ENCODE data around the gene FAM222B.

FAM222B gene

GRCh38 chr17:28842282-28843012 is at the start of gene FAM222B:
TSS of gene FAM222B (minus strand) at chr17:28842790. CDS start at chr17:28766667, 76,123 bp downstream.
- Mint-ChIP-seq H3K27me3 (no peaks in the 10 kb centered on the region), H3K9me3 (no peaks in the 10 kb centered on the region), H3K36me3 (no peaks in the 10 kb centered on the region), H3K4me1 (peaks cover 23% of the 10 kb centered on the region), H3K27ac (peak within 1 kb of the TSS; percentile 95), H3K4me3 (peak within 1 kb of the TSS; percentile 99)

- Mint-ChIP-seq H3K27ac (peak overlapping the region; percentile 93), H3K9me3 (no peaks in the 10 kb centered on the region), H3K27me3 (no peaks in the 10 kb centered on the region), H3K4me1 (peaks cover 67% of the 10 kb centered on the region), H3K4me3 (peak overlapping the region; percentile 53), H3K36me3 (peaks cover 11% of the 10 kb centered on the region)
Observed at GRCh38 chr17:28892024-28892423, 49.4 kb upstream of the FAM222B start.

- Mint-ChIP-seq H3K27me3 (no peaks in the 10 kb centered on the region), H3K4me3 (no peak overlapping the region), H3K4me1 (peaks cover 64% of the 10 kb centered on the region), H3K9me3 (no peaks in the 10 kb centered on the region), H3K27ac (peak overlapping the region; percentile 93), H3K36me3 (peaks cover 11% of the 10 kb centered on the region)
Observed at GRCh38 chr17:28891201-28891600, 48.6 kb upstream of the FAM222B start.

GRCh38 chr17:28889996-28890395 is 47.4 kb upstream of the FAM222B start:
- Mint-ChIP-seq H3K36me3 (peaks cover 11% of the 10 kb centered on the region), H3K4me1 (peaks cover 62% of the 10 kb centered on the region), H3K4me3 (no peak overlapping the region)

GRCh38 chr17:28888832-28889231 is 46.2 kb upstream of the FAM222B start:
- Mint-ChIP-seq H3K4me3 (no peak overlapping the region), H3K36me3 (peaks cover 11% of the 10 kb centered on the region), H3K9me3 (no peaks in the 10 kb centered on the region), H3K27me3 (no peaks in the 10 kb centered on the region), H3K27ac (no peak overlapping the region), H3K4me1 (peaks cover 62% of the 10 kb centered on the region)

More at GRCh38 chr17:28889996-28890395, 47.4 kb upstream of the FAM222B start:
- Mint-ChIP-seq H3K27ac (no peak overlapping the region), H3K27me3 (no peaks in the 10 kb centered on the region), H3K9me3 (no peaks in the 10 kb centered on the region)

GRCh38 chr17:28887871-28888471 is 45.4 kb upstream of the FAM222B start:
- Mint-ChIP-seq H3K27ac (no peak overlapping the region), H3K4me3 (no peak overlapping the region), H3K4me1 (peaks cover 54% of the 10 kb centered on the region), H3K9me3 (no peaks in the 10 kb centered on the region), H3K36me3 (peaks cover 8% of the 10 kb centered on the region), H3K27me3 (no peaks in the 10 kb centered on the region)

- no peak overlapping the region for H3K27ac Mint-ChIP-seq
- H3K9me3 Mint-ChIP-seq, result no peaks in the 10 kb centered on the region
- H3K4me1 Mint-ChIP-seq, result peaks cover 35% of the 10 kb centered on the region
- H3K36me3 Mint-ChIP-seq, result peaks cover 3% of the 10 kb centered on the region
- H3K4me3 Mint-ChIP-seq, result no peak overlapping the region
- no peaks in the 10 kb centered on the region for H3K27me3 Mint-ChIP-seq
Observed at GRCh38 chr17:28885951-28886350, 43.4 kb upstream of the FAM222B start.

- Mint-ChIP-seq H3K27ac (no peak overlapping the region), H3K27me3 (no peaks in the 10 kb centered on the region), H3K36me3 (peaks cover 1% of the 10 kb centered on the region), H3K9me3 (no peaks in the 10 kb centered on the region), H3K4me3 (no peak overlapping the region), H3K4me1 (peaks cover 29% of the 10 kb centered on the region)
Observed at GRCh38 chr17:28885363-28885762, 42.8 kb upstream of the FAM222B start.

GRCh38 chr17:28883967-28884702 is 41.5 kb upstream of the FAM222B start:
- Mint-ChIP-seq H3K27ac (no peak overlapping the region), H3K4me1 (peaks cover 23% of the 10 kb centered on the region), H3K27me3 (no peaks in the 10 kb centered on the region), H3K4me3 (no peak overlapping the region), H3K9me3 (no peaks in the 10 kb centered on the region), H3K36me3 (peaks cover 6% of the 10 kb centered on the region)

- H3K36me3 Mint-ChIP-seq, result peaks cover 10% of the 10 kb centered on the region
- H3K27ac Mint-ChIP-seq, result no peak overlapping the region
- no peaks in the 10 kb centered on the region for H3K27me3 Mint-ChIP-seq
- H3K4me1 Mint-ChIP-seq, result peaks cover 25% of the 10 kb centered on the region
- H3K4me3 Mint-ChIP-seq, result no peak overlapping the region
- no peaks in the 10 kb centered on the region for H3K9me3 Mint-ChIP-seq
Observed at GRCh38 chr17:28882154-28882895, 39.7 kb upstream of the FAM222B start.

- Mint-ChIP-seq H3K4me3 (no peak overlapping the region), H3K27me3 (no peaks in the 10 kb centered on the region), H3K27ac (no peak overlapping the region), H3K4me1 (peaks cover 22% of the 10 kb centered on the region), H3K9me3 (no peaks in the 10 kb centered on the region), H3K36me3 (peaks cover 10% of the 10 kb centered on the region)
Observed at GRCh38 chr17:28881533-28882056, 39.0 kb upstream of the FAM222B start.

GRCh38 chr17:28880572-28880945 is 38.0 kb upstream of the FAM222B start:
- Mint-ChIP-seq H3K27me3 (no peaks in the 10 kb centered on the region), H3K9me3 (no peaks in the 10 kb centered on the region), H3K4me3 (no peak overlapping the region), H3K27ac (no peak overlapping the region), H3K4me1 (peaks cover 27% of the 10 kb centered on the region), H3K36me3 (peaks cover 10% of the 10 kb centered on the region)

- Mint-ChIP-seq H3K27me3 (no peaks in the 10 kb centered on the region), H3K27ac (peak overlapping the region; percentile 56), H3K9me3 (no peaks in the 10 kb centered on the region), H3K36me3 (peaks cover 10% of the 10 kb centered on the region), H3K4me1 (peaks cover 23% of the 10 kb centered on the region), H3K4me3 (no peak overlapping the region)
Observed at GRCh38 chr17:28879886-28880571, 37.4 kb upstream of the FAM222B start.

GRCh38 chr17:28878981-28879380 is 36.4 kb upstream of the FAM222B start:
- Mint-ChIP-seq H3K36me3 (peaks cover 10% of the 10 kb centered on the region), H3K27ac (peak overlapping the region; percentile 35), H3K9me3 (no peaks in the 10 kb centered on the region), H3K27me3 (no peaks in the 10 kb centered on the region), H3K4me1 (peaks cover 20% of the 10 kb centered on the region), H3K4me3 (no peak overlapping the region)

All from activated naive CD4-positive, alpha-beta T cell treated with anti-CD3 and anti-CD28 coated beads, Interleukin-2, amount 50 U/mL, for 24 hours (primary cell).